Amniotic stem cell (primary cell): ENCODE results near the gene LYZL6.
A peak's percentile ranks its signal among the peaks of the same experiment; 100 is the strongest.
"Not testable (repeated sequence)": the region's sequence is repeated elsewhere in the genome, so short reads cannot be mapped to it uniquely, and the experiment has no call there.

ENCODE experiments used
- DNase-seq: peaks from one replicate; lab custom pipeline; 2025; lab: John Stamatoyannopoulos, UW

LYZL6 gene

GRCh38 chr17:35906926-35907637 lies 36.4 kb downstream of the LYZL6 start:
- no peak for DNase-seq

- DNase-seq = no peak
Measured at GRCh38 chr17:35906191-35906925, 37.2 kb downstream of the LYZL6 start.

GRCh38 chr17:35903451-35903850 lies 40.1 kb downstream of the LYZL6 start:
- no peak for DNase-seq

- no peak for DNase-seq
Measured at GRCh38 chr17:35901631-35902175, 41.8 kb downstream of the LYZL6 start.

- DNase-seq = no peak
Measured at GRCh38 chr17:35900708-35901480, 42.6 kb downstream of the LYZL6 start.

GRCh38 chr17:35900280-35900679 lies 43.2 kb downstream of the LYZL6 start:
- DNase-seq = no peak

- DNase-seq = no peak
Measured at GRCh38 chr17:35898283-35899070, 45.0 kb downstream of the LYZL6 start.

- DNase-seq = not testable (repeated sequence)
Measured at GRCh38 chr17:35897772-35898171, 45.7 kb downstream of the LYZL6 start.

- DNase-seq = no peak
Measured at GRCh38 chr17:35895636-35896587, 47.6 kb downstream of the LYZL6 start.

- DNase-seq = no peak
Measured at GRCh38 chr17:35894206-35894605, 49.3 kb downstream of the LYZL6 start.

GRCh38 chr17:35893751-35894150 lies 49.8 kb downstream of the LYZL6 start:
- no peak for DNase-seq

- DNase-seq = no peak
Measured at GRCh38 chr17:35892091-35893035, 51.1 kb downstream of the LYZL6 start.

- DNase-seq = no peak
Measured at GRCh38 chr17:35891269-35891668, 52.2 kb downstream of the LYZL6 start.

- no peak for DNase-seq
Measured at GRCh38 chr17:35890774-35891155, 52.7 kb downstream of the LYZL6 start.

GRCh38 chr17:35889818-35890773 lies 53.4 kb downstream of the LYZL6 start:
- DNase-seq = peak; percentile 20

- no peak for DNase-seq
Measured at GRCh38 chr17:35889241-35889640, 54.3 kb downstream of the LYZL6 start.
